Measurements from ENCODE around the gene KLHL3.
"Not testable (repeated sequence)": the region's sequence is repeated elsewhere in the genome, so short reads cannot be mapped to it uniquely, and the experiment has no call there.

KLHL3 gene

GRCh38 chr5:137735555-137736284, at the start of gene KLHL3:
Gene KLHL3, minus strand, starts transcription at chr5:137736089. Its CDS starts 443 bp downstream, at chr5:137735646.
- DNase-seq, result peak; percentile 69

- DNase-seq, result no peak
Observed at GRCh38 chr5:137782984-137783536, 47.2 kb upstream of the KLHL3 start.

- no peak for DNase-seq
Observed at GRCh38 chr5:137782055-137782454, 46.2 kb upstream of the KLHL3 start.

GRCh38 chr5:137778772-137779564, 43.1 kb upstream of the KLHL3 start:
- DNase-seq, result peak; percentile 31

GRCh38 chr5:137767937-137768336, 32.0 kb upstream of the KLHL3 start:
- DNase-seq, result not testable (repeated sequence)

- DNase-seq, result no peak
Observed at GRCh38 chr5:137761566-137761965, 25.7 kb upstream of the KLHL3 start.

- DNase-seq, result no peak
Observed at GRCh38 chr5:137760719-137761516, 25.0 kb upstream of the KLHL3 start.

- DNase-seq, result no peak
Observed at GRCh38 chr5:137760294-137760693, 24.4 kb upstream of the KLHL3 start.

GRCh38 chr5:137758715-137759306, 22.9 kb upstream of the KLHL3 start:
- no peak for DNase-seq

- no peak for DNase-seq
Observed at GRCh38 chr5:137758121-137758520, 22.2 kb upstream of the KLHL3 start.

- no peak for DNase-seq
Observed at GRCh38 chr5:137757634-137758033, 21.7 kb upstream of the KLHL3 start.

- DNase-seq, result peak; percentile 44
Observed at GRCh38 chr5:137754961-137755762, 19.3 kb upstream of the KLHL3 start.

- peak; percentile 96 for DNase-seq
Observed at GRCh38 chr5:137754188-137754960, 18.5 kb upstream of the KLHL3 start, which contains the start of gene HNRNPA0. Gene HNRNPA0, minus strand, starts transcription at chr5:137754363. Its CDS starts 297 bp downstream, at chr5:137754066.

GRCh38 chr5:137753691-137754187, 17.9 kb upstream of the KLHL3 start:
- no peak for DNase-seq

GRCh38 chr5:137752905-137753690, 17.2 kb upstream of the KLHL3 start:
- no peak for DNase-seq

GRCh38 chr5:137751869-137752491, 16.1 kb upstream of the KLHL3 start:
- peak; percentile 70 for DNase-seq

GRCh38 chr5:137750436-137750835, 14.5 kb upstream of the KLHL3 start:
- no peak for DNase-seq

GRCh38 chr5:137747848-137748247, 12.0 kb upstream of the KLHL3 start:
- DNase-seq, result no peak

GRCh38 chr5:137743031-137743640, 7.2 kb upstream of the KLHL3 start:
- peak; percentile 67 for DNase-seq

Data from kidney glomerular epithelial cell (primary cell).